HEK293 (cell line): ENCODE results near the gene TM6SF1.
A peak's percentile ranks its signal among the peaks of the same experiment; 100 is the strongest.
"Not testable (repeated sequence)": the region's sequence is repeated elsewhere in the genome, so short reads cannot be mapped to it uniquely, and the experiment has no call there.

Experiments
- CTCF ChIA-PET: fragments of 350-600 bp; formaldehyde crosslinking; extraction: SDS; loops from one replicate; lab custom pipeline; 2021; ENCODE audit warnings: antibody characterized with exemption; lab: Yijun Ruan, JAX
- POLR2A ChIA-PET: fragments of 300-600 bp; formaldehyde crosslinking; extraction: SDS; loops from one replicate; lab custom pipeline; 2020; ENCODE audit warnings: antibody characterized with exemption, inconsistent platforms; lab: Yijun Ruan, JAX
- H3K27ac ChIP-seq: fragments of 200-500 bp; sonication (Bioruptor generic); 2 replicates; pipeline ENCODE4 v1.5.1; 2014; ENCODE audit warnings: low read depth, low read length, control low read depth, inconsistent platforms; ENCODE audit errors: extremely low read depth
- H3K36me3 ChIP-seq, 2 experiments: fragments of 200-500 bp in 1 of 2; sonication (Bioruptor generic) in 1 of 2; 1 replicate in 1 of 2; 2 replicates in 1 of 2; pipeline ENCODE4 v1.5.1; 2014 to 2017; ENCODE audit warnings: inconsistent platforms in 2 of 2, low read length in 2 of 2; ENCODE audit not compliant: control insufficient read depth in 2 of 2, insufficient read depth in 1 of 2
- H3K4me1 ChIP-seq: fragments of 200-500 bp; sonication (Bioruptor generic); 2 replicates; pipeline ENCODE4 v1.5.1; 2014; ENCODE audit warnings: mild to moderate bottlenecking, low read length, inconsistent platforms; ENCODE audit not compliant: control insufficient read depth, insufficient read depth
- H3K4me3 ChIP-seq: 2 replicates; pipeline ENCODE4 v1.5.1; 2011; ENCODE audit warnings: low read depth, mild to moderate bottlenecking, control low read depth, low read length, moderate library complexity
- H3K9me3 ChIP-seq: fragments of 200-500 bp; sonication (Bioruptor generic); 2 replicates; pipeline ENCODE4 v1.5.1; 2014; ENCODE audit warnings: low read depth, low read length, inconsistent platforms; ENCODE audit not compliant: control insufficient read depth, insufficient read depth
- GLIS2 ChIP-seq: fragments of 450-650 bp; formaldehyde crosslinking; IDR thresholded peaks from 2 replicates; pipeline ENCODE4 v1.5.1; 2016; ENCODE audit warnings: missing biosample characterization, missing genetic modification characterization
- HOXC10 ChIP-seq: sonication (generic); formaldehyde crosslinking; IDR thresholded peaks from 2 replicates; pipeline ENCODE4 v1.8.1; 2023; ENCODE audit warnings: mild to moderate bottlenecking, missing genetic modification reagents
- SP3 ChIP-seq: fragments of 450-650 bp; formaldehyde crosslinking; IDR thresholded peaks from 2 replicates; pipeline ENCODE4 v1.5.1; 2016; ENCODE audit warnings: missing biosample characterization, missing genetic modification characterization
- ZBTB21 ChIP-seq: fragments of 450-650 bp; formaldehyde crosslinking; IDR thresholded peaks from 2 replicates; pipeline ENCODE4 v1.5.1; 2017; ENCODE audit warnings: missing biosample characterization, missing genetic modification characterization
- ZNF146 ChIP-seq: fragments of 450-650 bp; formaldehyde crosslinking; IDR thresholded peaks from 2 replicates; pipeline ENCODE4 v1.5.1; 2016; ENCODE audit warnings: missing biosample characterization, missing genetic modification characterization
- ZNF16 ChIP-seq: fragments of 450-650 bp; formaldehyde crosslinking; IDR thresholded peaks from 2 replicates; pipeline ENCODE4 v1.5.1; 2016; ENCODE audit warnings: low read depth, missing biosample characterization, missing genetic modification characterization
- ZNF174 ChIP-seq: fragments of 450-650 bp; formaldehyde crosslinking; IDR thresholded peaks from 2 replicates; pipeline ENCODE4 v1.5.0; 2017; ENCODE audit warnings: missing biosample characterization, mild to moderate bottlenecking, missing genetic modification characterization
- ZNF239 ChIP-seq: fragments of 450-650 bp; formaldehyde crosslinking; IDR thresholded peaks from 2 replicates; pipeline ENCODE4 v1.5.1; 2016; ENCODE audit warnings: missing biosample characterization, missing genetic modification characterization
- ZNF391 ChIP-seq: fragments of 450-650 bp; formaldehyde crosslinking; IDR thresholded peaks from 2 replicates; pipeline ENCODE4 v1.5.1; 2016; ENCODE audit warnings: low read depth, missing biosample characterization, missing genetic modification characterization, borderline replicate concordance
- ZNF416 ChIP-seq: fragments of 450-650 bp; formaldehyde crosslinking; IDR thresholded peaks from 2 replicates; pipeline ENCODE4 v1.5.1; 2016; ENCODE audit warnings: missing biosample characterization, missing genetic modification characterization
- ZNF473 ChIP-seq: fragments of 450-650 bp; formaldehyde crosslinking; IDR thresholded peaks from 2 replicates; pipeline ENCODE4 v1.5.1; 2017; ENCODE audit warnings: missing biosample characterization, missing genetic modification characterization
- ZNF501 ChIP-seq: fragments of 450-650 bp; formaldehyde crosslinking; IDR thresholded peaks from 2 replicates; pipeline ENCODE4 v1.5.1; 2016; ENCODE audit warnings: missing biosample characterization, missing genetic modification characterization
- ZNF629 ChIP-seq: fragments of 450-650 bp; formaldehyde crosslinking; IDR thresholded peaks from 2 replicates; pipeline ENCODE4 v1.5.1; 2017; ENCODE audit warnings: missing biosample characterization, missing genetic modification characterization
- TF ChIP-seq, protein P1 (sequence below): fragments of 450-650 bp; formaldehyde crosslinking; IDR thresholded peaks from 2 replicates; pipeline ENCODE4 v1.5.1; 2016; ENCODE audit warnings: missing biosample characterization, missing genetic modification characterization
- TF ChIP-seq, protein P2 (sequence below): fragments of 450-650 bp; formaldehyde crosslinking; IDR thresholded peaks from 2 replicates; pipeline ENCODE4 v1.5.1; 2016; ENCODE audit warnings: missing biosample characterization, missing genetic modification characterization, borderline replicate concordance
- TF ChIP-seq, protein P3 (sequence below): fragments of 450-650 bp; formaldehyde crosslinking; IDR thresholded peaks from 2 replicates; pipeline ENCODE4 v1.5.1; 2016; ENCODE audit warnings: missing biosample characterization, missing genetic modification characterization

TM6SF1 gene

DNA sequence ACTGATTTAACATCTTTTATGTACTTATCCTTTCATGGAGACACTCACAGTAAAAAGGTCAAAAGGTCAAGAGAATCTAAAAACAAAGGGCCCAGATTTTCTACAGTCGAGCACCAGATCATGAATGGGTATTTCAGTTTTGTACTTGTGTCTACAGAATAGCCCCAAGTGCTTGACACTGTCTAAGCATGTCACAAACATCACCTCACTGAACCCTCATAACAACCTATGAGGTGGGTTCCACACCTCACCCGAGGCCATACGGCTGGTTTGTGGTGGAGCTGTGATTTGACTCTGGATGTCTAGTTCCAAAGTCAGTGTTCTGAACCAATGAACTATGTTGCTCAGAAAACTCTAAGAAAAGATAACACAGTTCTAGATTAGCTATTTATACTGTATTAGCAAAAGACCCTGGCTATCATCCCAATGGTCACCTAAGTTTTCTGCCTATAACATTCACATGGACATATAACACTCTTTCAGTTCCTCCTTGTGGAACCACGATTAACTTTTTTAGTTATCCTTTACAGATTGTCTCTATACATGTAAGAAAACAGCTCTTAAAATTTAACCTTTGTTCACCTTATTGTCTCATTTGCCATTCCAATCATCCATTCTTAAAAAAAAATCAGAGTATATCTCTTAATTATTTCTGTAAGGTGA lies 25.5 kb downstream of the TM6SF1 start (continued):
- TF ChIP-seq, protein P1, sequence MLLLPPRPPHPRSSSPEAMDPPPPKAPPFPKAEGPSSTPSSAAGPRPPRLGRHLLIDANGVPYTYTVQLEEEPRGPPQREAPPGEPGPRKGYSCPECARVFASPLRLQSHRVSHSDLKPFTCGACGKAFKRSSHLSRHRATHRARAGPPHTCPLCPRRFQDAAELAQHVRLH (tag by site-specific recombination), result no peak
- TF ChIP-seq SP3 (tag by site-specific recombination) (no peak), ZNF473 (tag by site-specific recombination) (no peak), HOXC10 (CRISPR knock-in tag) (no peak), ZNF501 (no peak), ZNF416 (no peak), ZNF239 (tag by site-specific recombination) (no peak), ZNF629 (tag by site-specific recombination) (no peak), ZNF174 (tag by site-specific recombination) (no peak)
- TF ChIP-seq, protein P2, sequence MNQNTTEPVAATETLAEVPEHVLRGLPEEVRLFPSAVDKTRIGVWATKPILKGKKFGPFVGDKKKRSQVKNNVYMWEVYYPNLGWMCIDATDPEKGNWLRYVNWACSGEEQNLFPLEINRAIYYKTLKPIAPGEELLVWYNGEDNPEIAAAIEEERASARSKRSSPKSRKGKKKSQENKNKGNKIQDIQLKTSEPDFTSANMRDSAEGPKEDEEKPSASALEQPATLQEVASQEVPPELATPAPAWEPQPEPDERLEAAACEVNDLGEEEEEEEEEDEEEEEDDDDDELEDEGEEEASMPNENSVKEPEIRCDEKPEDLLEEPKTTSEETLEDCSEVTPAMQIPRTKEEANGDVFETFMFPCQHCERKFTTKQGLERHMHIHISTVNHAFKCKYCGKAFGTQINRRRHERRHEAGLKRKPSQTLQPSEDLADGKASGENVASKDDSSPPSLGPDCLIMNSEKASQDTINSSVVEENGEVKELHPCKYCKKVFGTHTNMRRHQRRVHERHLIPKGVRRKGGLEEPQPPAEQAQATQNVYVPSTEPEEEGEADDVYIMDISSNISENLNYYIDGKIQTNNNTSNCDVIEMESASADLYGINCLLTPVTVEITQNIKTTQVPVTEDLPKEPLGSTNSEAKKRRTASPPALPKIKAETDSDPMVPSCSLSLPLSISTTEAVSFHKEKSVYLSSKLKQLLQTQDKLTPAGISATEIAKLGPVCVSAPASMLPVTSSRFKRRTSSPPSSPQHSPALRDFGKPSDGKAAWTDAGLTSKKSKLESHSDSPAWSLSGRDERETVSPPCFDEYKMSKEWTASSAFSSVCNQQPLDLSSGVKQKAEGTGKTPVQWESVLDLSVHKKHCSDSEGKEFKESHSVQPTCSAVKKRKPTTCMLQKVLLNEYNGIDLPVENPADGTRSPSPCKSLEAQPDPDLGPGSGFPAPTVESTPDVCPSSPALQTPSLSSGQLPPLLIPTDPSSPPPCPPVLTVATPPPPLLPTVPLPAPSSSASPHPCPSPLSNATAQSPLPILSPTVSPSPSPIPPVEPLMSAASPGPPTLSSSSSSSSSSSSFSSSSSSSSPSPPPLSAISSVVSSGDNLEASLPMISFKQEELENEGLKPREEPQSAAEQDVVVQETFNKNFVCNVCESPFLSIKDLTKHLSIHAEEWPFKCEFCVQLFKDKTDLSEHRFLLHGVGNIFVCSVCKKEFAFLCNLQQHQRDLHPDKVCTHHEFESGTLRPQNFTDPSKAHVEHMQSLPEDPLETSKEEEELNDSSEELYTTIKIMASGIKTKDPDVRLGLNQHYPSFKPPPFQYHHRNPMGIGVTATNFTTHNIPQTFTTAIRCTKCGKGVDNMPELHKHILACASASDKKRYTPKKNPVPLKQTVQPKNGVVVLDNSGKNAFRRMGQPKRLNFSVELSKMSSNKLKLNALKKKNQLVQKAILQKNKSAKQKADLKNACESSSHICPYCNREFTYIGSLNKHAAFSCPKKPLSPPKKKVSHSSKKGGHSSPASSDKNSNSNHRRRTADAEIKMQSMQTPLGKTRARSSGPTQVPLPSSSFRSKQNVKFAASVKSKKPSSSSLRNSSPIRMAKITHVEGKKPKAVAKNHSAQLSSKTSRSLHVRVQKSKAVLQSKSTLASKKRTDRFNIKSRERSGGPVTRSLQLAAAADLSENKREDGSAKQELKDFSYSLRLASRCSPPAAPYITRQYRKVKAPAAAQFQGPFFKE (tag by site-specific recombination), result no peak
- TF ChIP-seq, protein P3, sequence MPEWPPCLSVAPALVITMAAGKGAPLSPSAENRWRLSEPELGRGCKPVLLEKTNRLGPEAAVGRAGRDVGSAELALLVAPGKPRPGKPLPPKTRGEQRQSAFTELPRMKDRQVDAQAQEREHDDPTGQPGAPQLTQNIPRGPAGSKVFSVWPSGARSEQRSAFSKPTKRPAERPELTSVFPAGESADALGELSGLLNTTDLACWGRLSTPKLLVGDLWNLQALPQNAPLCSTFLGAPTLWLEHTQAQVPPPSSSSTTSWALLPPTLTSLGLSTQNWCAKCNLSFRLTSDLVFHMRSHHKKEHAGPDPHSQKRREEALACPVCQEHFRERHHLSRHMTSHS, result no peak

DNA sequence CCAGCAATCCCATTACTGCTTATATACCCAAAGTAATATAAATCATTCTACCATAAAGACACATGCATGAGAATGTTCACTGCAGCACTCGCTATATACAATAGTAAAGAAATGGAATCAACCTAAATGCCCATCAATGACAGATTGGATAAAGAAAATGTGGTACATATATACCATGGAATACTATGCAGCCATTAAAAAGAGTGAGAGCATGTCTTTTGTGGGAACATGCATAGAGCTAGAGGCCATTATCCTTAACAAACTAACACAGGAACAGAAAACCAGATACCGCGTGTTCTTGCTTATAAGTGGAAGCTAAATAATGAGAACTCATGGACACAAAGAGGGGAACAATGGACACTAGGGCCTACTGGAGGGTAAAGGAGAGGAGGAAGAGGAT lies 34.7 kb downstream of the TM6SF1 start:
- H3K4me3 ChIP-seq, POLR2A ChIA-PET, H3K27ac ChIP-seq, H3K4me1 ChIP-seq, H3K9me3 ChIP-seq: not testable (repeated sequence)
- peak; percentile 94 for TF ChIP-seq ZNF146
- TF ChIP-seq, protein P1 (tag by site-specific recombination), result peak; percentile 72
- CTCF ChIA-PET, result interaction anchor here (1.6 kb wide), 1 partner anchor 131 kb away, joined by 5 read pairs; the partner anchor contains the start of gene C15orf40
- peaks cover 48 to 53% of the 10 kb centered on the region in 2 experiments for H3K36me3 ChIP-seq

DNA sequence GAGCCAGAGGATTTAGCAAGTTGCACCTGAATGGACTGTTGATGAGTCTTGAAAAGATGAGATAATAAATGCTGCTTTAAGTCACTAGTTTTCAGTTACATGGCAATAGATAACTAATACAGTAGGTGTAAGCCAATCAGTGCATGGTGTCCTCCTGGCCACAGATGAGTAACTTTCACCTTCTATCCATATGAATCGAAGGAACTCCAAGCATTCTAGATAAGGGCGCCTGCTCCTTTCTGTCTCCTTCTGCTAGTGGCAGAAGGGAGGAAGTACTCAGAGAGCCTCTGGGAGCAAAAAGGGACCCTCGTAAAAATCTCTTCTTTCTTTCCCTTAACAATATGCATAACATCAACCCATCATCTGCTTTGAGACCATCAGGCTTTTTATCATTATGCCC lies 37.3 kb downstream of the TM6SF1 start:
- Histone ChIP-seq H3K4me1 (no peaks in the 10 kb centered on the region), H3K9me3 (no peaks in the 10 kb centered on the region), H3K27ac (no peak overlapping the region), H3K4me3 (no peak overlapping the region), H3K36me3 (peaks cover 53 to 58% of the 10 kb centered on the region in 2 experiments)
- CTCF ChIA-PET, result no interaction called here
- POLR2A ChIA-PET, result no interaction called here
- TF ChIP-seq ZNF16 (tag by site-specific recombination) (no peak), GLIS2 (tag by site-specific recombination) (no peak), ZBTB21 (tag by site-specific recombination) (no peak), ZNF391 (tag by site-specific recombination) (no peak)
